Breast epithelium (tissue), 4 donors: ENCODE data around the gene CCDC71L. TPM values are rescaled to one million over a fixed set of nuclear protein-coding genes. Genes with fewer than 3 reads are reported as not detected.
"Not testable (repeated sequence)": the region's sequence is repeated elsewhere in the genome, so short reads cannot be mapped to it uniquely, and the experiment has no call there.

Experiments used
- DNase-seq, 2 donors: peaks; one replicate each; pipeline ENCODE4 v3.0.0-alpha.2; 2019; ENCODE audit warnings: low spot score in 2 of 2
- H3K27ac ChIP-seq, 2 donors: fragments of 200-600 bp; sonication (generic) in 1 of 2; one replicate each; pipeline ENCODE4 v1.5.1; 2016 to 2019; ENCODE audit warnings: mild to moderate bottlenecking in 1 of 2
- H3K27me3 ChIP-seq, 2 donors: fragments of 200-600 bp; sonication (generic) in 1 of 2; one replicate each; pipeline versions ENCODE4 v1.5.1 to v1.6.0; 2017 to 2019; ENCODE audit warnings: control low read depth in 1 of 2, mild to moderate bottlenecking in 1 of 2
- H3K36me3 ChIP-seq: fragments of 200-600 bp; one replicate; pipeline ENCODE4 v1.5.1; 2019
- H3K4me1 ChIP-seq, 2 donors: fragments of 200-600 bp; sonication (generic); one replicate each; pipeline ENCODE4 v1.5.1; 2016 to 2019; ENCODE audit warnings: control low read depth in 1 of 2
- H3K4me3 ChIP-seq, 3 donors: fragments of 200-600 bp; sonication (generic); 1 replicate in 2 of 3; 2 replicates in 1 of 3; pipeline ENCODE4 v1.5.1; 2016 to 2019; ENCODE audit warnings: mild to moderate bottlenecking in 3 of 3, moderate library complexity in 2 of 3
- H3K9me3 ChIP-seq, 2 donors: fragments of 200-600 bp; sonication (generic) in 1 of 2; one replicate each; pipeline ENCODE4 v1.5.1; 2016 to 2019; ENCODE audit warnings: control low read depth in 1 of 2
- CTCF ChIP-seq, 3 donors: fragments of 450-650 bp; IDR thresholded peaks; one replicate each; pipeline ENCODE4 v1.5.1; 2016 to 2017; ENCODE audit warnings: antibody characterized with exemption in 3 of 3, mild to moderate bottlenecking in 3 of 3, moderate library complexity in 3 of 3
- POLR2A ChIP-seq: fragments of 450-650 bp; IDR thresholded peaks from one replicate; pipeline ENCODE4 v1.6.1; 2016; ENCODE audit warnings: antibody characterized with exemption, mild to moderate bottlenecking, moderate library complexity
- POLR2AphosphoS5 ChIP-seq, 3 donors: sonication (generic); formaldehyde crosslinking; IDR thresholded peaks; one replicate each; pipeline ENCODE4 v1.6.1; 2017; ENCODE audit warnings: antibody characterized with exemption in 3 of 3
- intact Hi-C: fragments of 100-400 bp; cut with DNase I; formaldehyde crosslinking; loops from one replicate; pipeline ENCODE4 v1.15.1; 2023; ENCODE audit warnings: low total_unique reads
- total RNA-seq, 3 donors: library from RNA; depleted of rRNA; stranded (reverse); fragments of >200 nt; gene quantifications; one replicate each; pipeline ENCODE4 v1.1.0, GENCODE V29; 2016

The CCDC71L gene
- total RNA-seq, 3 donors from 2014 or later: 29.9 to 69.4 (median 59.0) TPM

DNA sequence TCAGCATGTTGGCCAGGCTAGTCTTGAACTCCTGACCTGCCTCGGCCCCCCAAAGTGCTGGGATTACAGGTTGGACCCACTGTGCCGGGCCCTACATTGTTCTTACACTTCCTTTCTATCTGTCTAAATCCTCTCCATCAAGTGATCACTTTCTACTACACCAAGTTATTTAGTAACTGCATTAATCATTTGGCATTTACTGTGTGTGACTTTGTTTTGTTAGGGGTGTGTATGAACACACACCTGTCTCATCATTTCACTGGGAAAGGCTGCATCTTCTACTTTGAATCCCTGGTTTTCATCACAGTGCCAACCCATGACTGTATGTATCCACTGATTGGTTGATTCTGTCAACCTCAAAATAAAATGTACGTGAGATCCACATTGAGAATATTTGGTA is 23.0 kb upstream of the CCDC71L start:
- H3K27ac ChIP-seq: no peak overlapping the region
- H3K27me3 ChIP-seq: no peaks in the 10 kb centered on the region
- intact Hi-C loops: no loop called here
- no peaks in the 10 kb centered on the region for H3K4me1 ChIP-seq
- TF ChIP-seq POLR2AphosphoS5 (IDR thresholded peaks at IDR 0.05): no peak
- TF ChIP-seq CTCF (IDR thresholded peaks at IDR 0.05): no peak
- no peak for TF ChIP-seq POLR2A
- no peaks in the 10 kb centered on the region for H3K36me3 ChIP-seq
- H3K9me3 ChIP-seq: no peaks in the 10 kb centered on the region
- no peak for DNase-seq
- no peak overlapping the region for H3K4me3 ChIP-seq

DNA sequence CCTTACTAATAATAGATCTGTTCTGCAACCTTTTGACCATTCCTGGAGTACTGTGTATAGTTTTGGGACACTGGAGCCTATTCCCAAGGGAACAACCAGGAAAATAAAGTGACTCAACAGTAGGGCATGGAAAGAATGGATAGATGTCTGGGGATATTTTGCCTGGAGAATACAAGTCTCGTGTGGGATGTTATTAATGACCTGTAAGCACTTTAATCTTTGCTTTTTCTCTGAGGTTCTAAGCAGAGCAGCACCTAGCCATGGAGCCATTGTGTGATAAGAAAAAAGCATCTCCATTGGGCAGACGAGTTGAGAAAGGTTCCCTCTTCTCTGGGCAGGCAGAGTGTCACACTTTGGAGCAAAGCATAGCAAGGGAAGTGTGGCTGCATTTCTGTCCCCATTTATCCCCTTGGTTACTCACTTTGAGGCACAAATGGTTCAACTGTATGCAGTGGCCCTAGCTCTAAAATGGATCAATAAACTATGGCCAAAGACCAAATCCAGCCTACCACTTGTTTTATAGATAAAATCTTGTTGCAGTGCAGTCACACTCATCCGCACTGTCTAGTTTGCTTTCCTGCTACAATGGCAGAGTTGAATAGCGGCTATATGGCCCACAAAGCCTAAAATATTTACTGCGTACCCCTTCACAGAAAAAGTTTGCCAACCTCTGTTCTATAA is 21.0 kb upstream of the CCDC71L start:
- Histone ChIP-seq H3K36me3 (no peaks in the 10 kb centered on the region), H3K4me1 (no peaks in the 10 kb centered on the region), H3K9me3 (no peaks in the 10 kb centered on the region), H3K27me3 (no peaks in the 10 kb centered on the region), H3K27ac (no peak overlapping the region), H3K4me3 (no peak overlapping the region)
- TF ChIP-seq CTCF (IDR thresholded peaks at IDR 0.05) (no peak), POLR2AphosphoS5 (IDR thresholded peaks at IDR 0.05) (no peak), POLR2A (no peak)
- intact Hi-C loops: no loop called here
- DNase-seq: no peak

GRCh38 chr7:106679153-106679931 is 18.4 kb upstream of the CCDC71L start:
- intact Hi-C loops: no loop called here
- H3K4me3 ChIP-seq: no peak overlapping the region

GRCh38 chr7:106678795-106679152 is 17.8 kb upstream of the CCDC71L start:
- Histone ChIP-seq H3K9me3 (no peaks in the 10 kb centered on the region), H3K27ac (no peak overlapping the region), H3K27me3 (no peaks in the 10 kb centered on the region), H3K4me3 (no peak overlapping the region), H3K4me1 (no peaks in the 10 kb centered on the region), H3K36me3 (no peaks in the 10 kb centered on the region)
- intact Hi-C loops: no loop called here
- no peak for DNase-seq
- TF ChIP-seq POLR2A (no peak), CTCF (IDR thresholded peaks at IDR 0.05) (no peak), POLR2AphosphoS5 (IDR thresholded peaks at IDR 0.05) (no peak)

More at GRCh38 chr7:106679153-106679931, 18.4 kb upstream of the CCDC71L start:
- no peaks in the 10 kb centered on the region for H3K36me3 ChIP-seq
- TF ChIP-seq POLR2AphosphoS5 (IDR thresholded peaks at IDR 0.05) (peak in 1 of 3 donors; percentile 25), CTCF (IDR thresholded peaks at IDR 0.05) (no peak)
- DNase-seq: no peak
- no peaks in the 10 kb centered on the region for H3K27me3 ChIP-seq
- no peak overlapping the region for H3K27ac ChIP-seq
- H3K4me1 ChIP-seq: no peaks in the 10 kb centered on the region
- no peaks in the 10 kb centered on the region for H3K9me3 ChIP-seq

GRCh38 chr7:106676506-106676905 is 15.5 kb upstream of the CCDC71L start:
- intact Hi-C loops, H3K36me3 ChIP-seq: not testable (repeated sequence)

GRCh38 chr7:106673688-106674087 is 12.7 kb upstream of the CCDC71L start:
- H3K27me3 ChIP-seq, H3K27ac ChIP-seq, H3K4me3 ChIP-seq, DNase-seq, H3K9me3 ChIP-seq, H3K4me1 ChIP-seq, H3K36me3 ChIP-seq, intact Hi-C loops: not testable (repeated sequence)

More at GRCh38 chr7:106676506-106676905, 15.5 kb upstream of the CCDC71L start:
- not testable (repeated sequence) for H3K9me3 ChIP-seq, H3K4me1 ChIP-seq, H3K4me3 ChIP-seq, DNase-seq, H3K27ac ChIP-seq, H3K27me3 ChIP-seq

GRCh38 chr7:106671930-106672329 is 11.0 kb upstream of the CCDC71L start:
- intact Hi-C loops, H3K27me3 ChIP-seq, DNase-seq, H3K4me1 ChIP-seq, H3K4me3 ChIP-seq, H3K27ac ChIP-seq, H3K9me3 ChIP-seq, H3K36me3 ChIP-seq: not testable (repeated sequence)
